GM12873 (cell line): ENCODE results near the gene GRHPR.

ENCODE experiments used
- CTCF ChIP-seq: IDR thresholded peaks from 2 replicates; pipeline ENCODE4 v1.5.1; 2012; ENCODE audit warnings: low read depth, mild to moderate bottlenecking, moderate library complexity, low read length, control low read depth; ENCODE audit not compliant: insufficient read depth; ENCODE audit errors: missing control alignments

GRHPR gene

GRCh38 chr9:37380570-37380969 lies 41.9 kb upstream of the GRHPR start:
- TF ChIP-seq CTCF, result no peak

- TF ChIP-seq CTCF, result no peak
Measured at GRCh38 chr9:37381094-37381741, 41.3 kb upstream of the GRHPR start.

- TF ChIP-seq CTCF, result no peak
Measured at GRCh38 chr9:37382161-37382981, 40.1 kb upstream of the GRHPR start.

- no peak for TF ChIP-seq CTCF
Measured at GRCh38 chr9:37382982-37383357, 39.5 kb upstream of the GRHPR start.

- TF ChIP-seq CTCF, result no peak
Measured at GRCh38 chr9:37383393-37383792, 39.1 kb upstream of the GRHPR start.

- TF ChIP-seq CTCF, result no peak
Measured at GRCh38 chr9:37383876-37384746, 38.4 kb upstream of the GRHPR start.

GRCh38 chr9:37385286-37385685 lies 37.2 kb upstream of the GRHPR start:
- TF ChIP-seq CTCF, result no peak
